ENCODE results near the gene C16orf96. TPM values are rescaled to one million over a fixed set of nuclear protein-coding genes. Genes with fewer than 3 reads are reported as not detected.

The C16orf96 gene
- total and polyA plus RNA-seq, 2 of the 13 experiments (the other 11 are each of a cell fraction or from before 2014, with no cell fraction given): 0.03 TPM; not detected in 1

- TF ChIP-seq, protein P1, sequence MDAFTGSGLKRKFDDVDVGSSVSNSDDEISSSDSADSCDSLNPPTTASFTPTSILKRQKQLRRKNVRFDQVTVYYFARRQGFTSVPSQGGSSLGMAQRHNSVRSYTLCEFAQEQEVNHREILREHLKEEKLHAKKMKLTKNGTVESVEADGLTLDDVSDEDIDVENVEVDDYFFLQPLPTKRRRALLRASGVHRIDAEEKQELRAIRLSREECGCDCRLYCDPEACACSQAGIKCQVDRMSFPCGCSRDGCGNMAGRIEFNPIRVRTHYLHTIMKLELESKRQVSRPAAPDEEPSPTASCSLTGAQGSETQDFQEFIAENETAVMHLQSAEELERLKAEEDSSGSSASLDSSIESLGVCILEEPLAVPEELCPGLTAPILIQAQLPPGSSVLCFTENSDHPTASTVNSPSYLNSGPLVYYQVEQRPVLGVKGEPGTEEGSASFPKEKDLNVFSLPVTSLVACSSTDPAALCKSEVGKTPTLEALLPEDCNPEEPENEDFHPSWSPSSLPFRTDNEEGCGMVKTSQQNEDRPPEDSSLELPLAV (CRISPR knock-in tag; conservative IDR thresholded peaks at IDR 0.05; ENCODE audit: low read depth): no peak
- TF ChIP-seq ZNF431 (CRISPR knock-in tag; IDR thresholded peaks at IDR 0.05; ENCODE audit: borderline replicate concordance, low read depth): no peak
- TF ChIP-seq CREB1 (IDR thresholded peaks at IDR 0.05): peak; percentile 98
- peak; percentile 97 for TF ChIP-seq CREB1 (CRISPR knock-in tag; IDR thresholded peaks at IDR 0.05)
- TF ChIP-seq MAFK (conservative IDR thresholded peaks at IDR 0.05 in 1 of 2, IDR thresholded peaks at IDR 0.05 in 1 of 2; ENCODE audit: low read length in 2 of 2): no peak
- no peak; the same call in 1 of the 2 replicates for TF ChIP-seq CHD4 (IDR thresholded peaks at IDR 0.05; ENCODE audit: borderline replicate concordance, low read length)
- no peak; the same call in 1 of the 2 replicates for TF ChIP-seq KLF15 (CRISPR knock-in tag; IDR thresholded peaks at IDR 0.05; ENCODE audit: borderline replicate concordance)
- TF ChIP-seq ZNF564 (CRISPR knock-in tag; IDR thresholded peaks at IDR 0.05): no peak
- TF ChIP-seq NFKBIZ (CRISPR knock-in tag; IDR thresholded peaks at IDR 0.05): 0 out of 2 replicates have a peak, but pooled peaks have one; percentile 11
- no peak for TF ChIP-seq ZFP36L2 (CRISPR knock-in tag; IDR thresholded peaks at IDR 0.05)
- no peak for TF ChIP-seq NFAT5 (CRISPR knock-in tag; IDR thresholded peaks at IDR 0.05)
- no peak for TF ChIP-seq ZNF10 (CRISPR knock-in tag; IDR thresholded peaks at IDR 0.05; ENCODE audit: borderline replicate concordance, low read depth)
- TF ChIP-seq SAFB2 (CRISPR knock-in tag; IDR thresholded peaks at IDR 0.05; ENCODE audit: borderline replicate concordance, low read depth): no peak
- no peak for TF ChIP-seq ZNF724P (CRISPR knock-in tag; IDR thresholded peaks at IDR 0.05; ENCODE audit: borderline replicate concordance)
- TF ChIP-seq RNF2 (conservative IDR thresholded peaks at IDR 0.05; ENCODE audit: low read depth): no peak
- TF ChIP-seq SKI (IDR thresholded peaks at IDR 0.05; ENCODE audit: partially characterized antibody): no peak
- no peak for TF ChIP-seq GPN1 (CRISPR knock-in tag; IDR thresholded peaks at IDR 0.05; ENCODE audit: borderline replicate concordance)
- TF ChIP-seq HMGXB3 (CRISPR knock-in tag; IDR thresholded peaks at IDR 0.05; ENCODE audit: borderline replicate concordance): peak; percentile 54; the same call in 1 of the 2 replicates
Measured at GRCh38 chr16:4616047-4616811, 60.1 kb downstream of the C16orf96 start (continued).

All from HepG2 (cell line).